Measurements from ENCODE around the gene C3orf80.

DNA sequence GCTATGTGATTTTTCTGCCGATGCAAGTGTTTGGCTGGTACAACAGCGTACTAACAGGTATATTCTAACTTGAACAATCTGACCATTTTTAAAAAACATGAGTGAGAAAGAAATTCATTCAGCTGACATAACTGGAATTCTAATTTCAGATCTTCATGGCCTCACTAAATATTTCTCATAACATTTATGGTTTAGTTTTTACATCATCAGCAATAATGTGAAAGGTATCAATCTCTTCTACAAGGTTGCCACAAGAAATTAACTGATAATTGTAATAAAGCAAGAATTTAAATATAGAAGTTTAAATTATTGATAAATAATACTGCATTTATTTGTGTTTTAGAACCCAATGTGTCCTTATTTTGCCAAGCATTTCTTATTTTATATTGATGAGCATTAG, 5.2 kb upstream of the C3orf80 start:
- TF ChIP-seq TAF1 (IDR thresholded peaks at IDR 0.05; ENCODE audit: low read depth) (no peak), CREB1 (IDR thresholded peaks at IDR 0.05; ENCODE audit: low read depth) (no peak), RAD21 (IDR thresholded peaks at IDR 0.05; ENCODE audit: low read depth) (no peak), YY1 (IDR thresholded peaks at IDR 0.05; ENCODE audit: low read depth) (no peak), FOXM1 (IDR thresholded peaks at IDR 0.05; ENCODE audit: borderline replicate concordance, low read depth) (no peak), CEBPB (IDR thresholded peaks at IDR 0.05) (no peak), EGR1 (IDR thresholded peaks at IDR 0.05) (no peak), EP300 (IDR thresholded peaks at IDR 0.05; ENCODE audit: borderline replicate concordance) (no peak), TEAD4 (IDR thresholded peaks at IDR 0.05) (no peak), ZBTB7A (IDR thresholded peaks at IDR 0.05; ENCODE audit: low read depth) (no peak), TCF12 (IDR thresholded peaks at IDR 0.05; ENCODE audit: low read depth) (no peak)
- TF ChIP-seq, protein P1, sequence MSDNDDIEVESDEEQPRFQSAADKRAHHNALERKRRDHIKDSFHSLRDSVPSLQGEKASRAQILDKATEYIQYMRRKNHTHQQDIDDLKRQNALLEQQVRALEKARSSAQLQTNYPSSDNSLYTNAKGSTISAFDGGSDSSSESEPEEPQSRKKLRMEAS (IDR thresholded peaks at IDR 0.05): no peak
- TF ChIP-seq, protein P2, sequence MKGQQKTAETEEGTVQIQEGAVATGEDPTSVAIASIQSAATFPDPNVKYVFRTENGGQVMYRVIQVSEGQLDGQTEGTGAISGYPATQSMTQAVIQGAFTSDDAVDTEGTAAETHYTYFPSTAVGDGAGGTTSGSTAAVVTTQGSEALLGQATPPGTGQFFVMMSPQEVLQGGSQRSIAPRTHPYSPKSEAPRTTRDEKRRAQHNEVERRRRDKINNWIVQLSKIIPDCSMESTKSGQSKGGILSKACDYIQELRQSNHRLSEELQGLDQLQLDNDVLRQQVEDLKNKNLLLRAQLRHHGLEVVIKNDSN (IDR thresholded peaks at IDR 0.05): no peak
